Hindlimb muscle (tissue), 1 donor: ENCODE measurements around the gene TNFRSF4. TPM values are rescaled to one million over a fixed set of nuclear protein-coding genes. Genes with fewer than 3 reads are reported as not detected.
"Not testable (repeated sequence)": the region's sequence is repeated elsewhere in the genome, so short reads cannot be mapped to it uniquely, and the experiment has no call there.

Experiments
- DNase-seq: peaks from one replicate; pipeline ENCODE4 v3.0.0-alpha.2; 2013
- polyA plus RNA-seq: library from polyadenylated mRNA; unstranded; fragments of 120-200 nt; gene quantifications from one replicate; pipeline ENCODE4 v1.2.1, GENCODE V29; 2013; ENCODE audit not compliant: insufficient read length

TNFRSF4 gene
- polyA plus RNA-seq, 1 donor = 3.2 TPM

DNA sequence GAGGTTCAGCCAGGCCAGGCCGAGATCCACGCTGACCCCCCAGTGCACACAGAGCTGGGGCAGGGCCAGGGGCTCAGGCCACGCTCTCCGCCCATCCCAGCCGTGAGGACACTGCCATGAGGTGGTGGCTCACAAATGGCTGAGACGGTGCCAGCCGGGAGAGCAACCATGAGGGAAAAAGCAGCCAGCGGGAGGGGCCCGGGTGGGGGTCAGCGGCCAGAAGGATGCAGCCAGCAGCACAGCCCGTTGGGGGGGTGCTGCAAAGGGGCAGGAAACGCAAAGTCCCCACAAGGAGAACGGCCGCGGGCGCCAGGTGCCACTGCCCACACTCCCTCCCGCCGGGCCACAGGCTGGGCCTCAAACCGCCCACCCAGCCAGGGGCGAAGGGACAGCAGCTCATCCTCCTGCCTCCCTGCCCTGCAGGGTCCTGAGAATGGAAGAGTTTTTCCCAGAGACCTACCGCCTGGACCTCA is 32.0 kb downstream of the TNFRSF4 start:
- no peak for DNase-seq

DNA sequence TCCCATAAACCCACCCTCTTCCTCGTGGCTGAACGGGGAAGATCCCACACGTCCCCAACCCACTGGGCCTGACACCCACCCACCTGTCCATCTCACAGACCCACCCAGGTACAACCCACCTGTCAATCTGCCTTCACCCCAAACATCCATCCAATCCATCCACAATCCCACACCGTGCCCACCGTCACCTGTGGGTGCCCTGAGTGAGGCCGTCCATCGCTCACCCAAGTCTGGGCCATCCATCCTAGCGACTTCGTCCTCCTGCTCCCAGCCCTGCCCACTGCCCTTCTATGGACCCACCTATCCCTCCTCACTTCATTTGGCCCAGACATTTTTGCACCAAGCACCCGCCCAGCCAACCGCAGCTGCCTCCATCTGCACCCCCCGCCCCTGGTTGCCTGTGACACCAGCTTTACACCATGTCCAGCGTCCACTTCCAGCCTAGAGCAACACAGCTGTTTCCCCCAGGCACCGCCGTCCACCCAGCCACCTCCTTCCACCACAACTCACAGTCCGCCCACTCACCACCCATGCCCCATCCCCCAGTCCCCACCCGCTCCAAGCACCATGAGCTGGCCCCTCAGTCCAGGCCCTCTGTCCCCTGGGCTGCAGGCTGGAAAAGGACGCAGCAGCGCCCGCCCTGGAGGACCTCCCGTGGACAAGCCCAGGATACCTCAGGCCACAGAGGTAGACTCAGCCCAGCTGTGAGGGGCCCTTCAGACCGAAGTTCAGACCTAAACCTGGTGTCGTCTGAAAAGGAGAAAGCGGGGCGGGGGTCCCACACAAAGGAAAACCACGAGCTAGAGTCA is 32.6 kb downstream of the TNFRSF4 start:
- DNase-seq = no peak

GRCh38 chr1:1179983-1180861 is 33.7 kb downstream of the TNFRSF4 start:
- DNase-seq = no peak

DNA sequence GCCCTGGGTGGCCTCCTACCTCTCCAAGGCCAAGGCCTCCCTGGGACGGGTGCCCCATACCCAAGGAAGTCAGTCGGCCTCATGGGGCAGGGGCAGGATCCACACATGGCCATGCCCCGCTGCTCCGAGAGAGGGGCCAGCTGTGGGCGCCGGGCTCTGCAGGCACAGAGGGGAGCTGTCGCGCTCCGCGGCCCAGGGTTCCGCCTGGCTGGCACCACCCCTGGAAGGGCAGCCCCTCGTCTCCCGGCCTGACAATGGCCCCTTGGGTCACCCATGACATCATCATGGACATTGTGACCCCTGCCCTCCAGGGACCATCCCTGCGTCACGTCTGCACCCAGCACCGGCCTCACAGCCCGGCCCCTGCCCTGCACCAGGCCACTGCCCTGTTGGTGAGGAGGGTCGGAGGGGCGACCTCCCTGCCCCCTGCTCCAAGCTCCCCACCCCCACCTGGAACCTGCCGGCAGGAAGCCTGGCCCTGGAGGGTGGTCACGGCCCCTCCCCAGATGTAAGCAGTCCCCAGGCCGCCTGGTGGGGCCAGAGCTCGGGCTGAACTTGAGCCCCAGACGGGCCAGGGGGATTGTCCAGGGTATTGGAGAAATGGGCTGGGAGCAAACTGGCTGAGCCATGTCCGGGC is 34.5 kb downstream of the TNFRSF4 start:
- no peak for DNase-seq

DNA sequence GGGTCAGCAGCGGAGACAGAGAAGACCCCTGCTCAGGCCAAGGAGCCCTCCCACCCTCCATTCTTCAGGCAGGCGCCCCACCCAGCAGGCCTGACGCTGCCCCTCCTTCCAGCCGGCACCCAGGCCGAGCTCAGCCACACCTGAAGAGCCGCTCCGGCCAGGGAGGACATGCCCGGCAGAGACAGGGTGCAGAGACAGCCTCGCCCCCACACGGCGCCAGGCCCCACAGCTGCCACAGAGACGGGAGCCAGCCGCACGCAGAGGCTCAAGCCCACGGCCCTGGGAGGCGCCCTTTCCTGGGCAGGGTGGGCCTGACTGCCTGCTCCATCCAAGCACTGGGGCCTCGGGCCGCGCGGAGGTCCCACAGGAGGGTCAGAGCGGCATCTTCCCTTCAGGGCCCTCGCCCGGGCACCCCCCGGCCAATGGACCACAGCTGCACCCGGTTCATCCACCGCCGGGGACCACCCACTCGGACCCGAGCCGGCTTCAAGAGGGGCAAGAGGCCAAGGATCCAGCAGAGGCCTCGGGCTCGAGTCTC is 35.1 kb downstream of the TNFRSF4 start:
- DNase-seq = no peak

DNA sequence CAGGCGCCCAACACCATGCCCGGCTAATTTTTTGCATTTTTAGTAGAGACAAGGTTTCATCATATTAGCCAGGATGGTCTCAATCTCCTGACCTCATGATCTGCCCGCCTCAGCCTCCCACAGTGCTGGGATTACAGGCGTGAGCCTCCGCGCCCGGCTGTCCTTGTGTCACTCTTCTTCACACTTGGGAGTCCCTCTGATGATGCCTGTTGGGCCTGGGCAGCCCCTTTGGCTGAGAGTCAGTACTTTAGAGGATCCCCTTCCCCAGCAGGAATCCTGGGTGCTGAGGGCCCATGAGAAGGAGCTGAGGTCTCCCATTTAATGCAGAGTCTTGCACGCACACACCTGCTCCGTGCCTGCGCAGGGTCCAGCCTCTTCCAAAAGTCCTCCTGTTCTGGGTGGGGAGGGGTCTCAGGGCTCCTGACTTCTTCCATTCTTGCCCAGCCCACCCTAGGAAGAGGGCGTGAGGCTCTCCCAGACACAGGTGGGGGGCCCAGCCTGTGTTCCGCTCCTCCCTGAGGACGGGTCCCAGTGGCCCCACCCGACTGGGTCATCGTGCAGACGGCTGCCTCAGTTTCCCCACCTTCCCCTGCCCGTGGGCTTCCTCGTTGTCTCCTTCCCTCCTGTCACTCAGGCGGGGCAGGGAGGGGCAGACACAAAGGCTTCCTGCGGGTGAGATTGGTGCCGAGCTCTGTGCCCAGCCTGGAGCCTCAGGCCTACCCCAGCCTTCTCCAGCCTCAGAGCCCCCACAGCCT is 36.3 kb downstream of the TNFRSF4 start:
- DNase-seq = no peak

DNA sequence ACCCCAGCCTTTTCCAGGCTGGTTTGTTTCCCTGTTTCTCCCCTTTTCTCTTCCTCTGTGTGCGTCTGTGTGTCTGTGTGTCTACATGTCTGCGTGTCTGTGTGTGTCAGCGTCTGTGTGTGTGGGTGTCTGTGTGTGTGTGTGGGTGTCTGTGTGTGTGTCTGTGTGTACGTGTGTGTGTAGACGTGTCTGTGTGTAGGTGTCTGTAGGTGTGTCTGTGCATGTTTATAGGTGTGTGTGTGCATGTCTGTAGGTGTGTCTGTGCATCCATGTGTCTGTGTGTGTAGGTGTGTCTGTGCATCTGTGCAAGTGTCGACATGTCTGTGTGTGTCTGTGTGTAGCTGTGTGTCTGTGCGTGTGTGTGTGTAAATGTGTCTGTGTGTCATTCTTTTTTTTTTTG is 37.0 kb downstream of the TNFRSF4 start:
- no peak for DNase-seq

DNA sequence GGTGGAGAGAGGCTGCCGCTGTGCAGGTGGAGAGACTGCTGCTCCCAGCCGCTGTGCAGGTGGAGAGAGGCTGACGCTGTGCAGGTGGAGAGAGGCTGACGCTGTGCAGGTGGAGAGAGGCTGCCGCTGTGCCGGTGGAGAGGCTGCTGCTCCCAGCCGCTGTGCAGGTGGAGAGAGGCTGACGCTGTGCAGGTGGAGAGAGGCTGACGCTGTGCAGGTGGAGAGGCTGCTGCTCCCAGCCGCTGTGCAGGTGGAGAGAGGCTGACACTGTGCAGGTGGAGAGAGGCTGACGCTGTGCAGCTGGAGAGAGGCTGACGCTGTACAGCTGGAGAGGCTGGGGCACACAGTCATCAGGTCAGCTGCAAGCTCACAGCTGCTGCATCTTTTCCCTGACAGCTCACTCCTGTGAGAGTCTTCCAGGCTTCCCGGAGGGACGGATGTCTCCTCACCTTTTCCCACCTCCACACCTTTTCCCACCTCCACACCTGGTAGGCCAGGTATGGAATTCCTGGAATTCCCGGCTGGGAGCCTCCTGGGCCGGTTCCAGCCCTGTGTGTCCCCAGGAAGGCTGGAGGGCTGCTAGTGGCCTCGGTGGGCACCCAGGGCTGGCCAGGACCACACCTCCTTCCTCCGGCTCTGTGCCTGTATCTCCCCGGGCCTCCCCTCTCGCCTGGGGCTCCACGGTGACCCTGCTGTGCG is 37.7 kb downstream of the TNFRSF4 start:
- not testable (repeated sequence) for DNase-seq

- no peak for DNase-seq
These were observed 38.5 kb downstream of the TNFRSF4 start for GRCh38 chr1:1175221-1176062.

GRCh38 chr1:1173793-1174415 is 40.0 kb downstream of the TNFRSF4 start, which contains the start of gene TTLL10:
Gene TTLL10 (plus strand): TSS chr1:1173880. CDS start chr1:1179216, 5,336 bp downstream.
- DNase-seq = no peak

DNA sequence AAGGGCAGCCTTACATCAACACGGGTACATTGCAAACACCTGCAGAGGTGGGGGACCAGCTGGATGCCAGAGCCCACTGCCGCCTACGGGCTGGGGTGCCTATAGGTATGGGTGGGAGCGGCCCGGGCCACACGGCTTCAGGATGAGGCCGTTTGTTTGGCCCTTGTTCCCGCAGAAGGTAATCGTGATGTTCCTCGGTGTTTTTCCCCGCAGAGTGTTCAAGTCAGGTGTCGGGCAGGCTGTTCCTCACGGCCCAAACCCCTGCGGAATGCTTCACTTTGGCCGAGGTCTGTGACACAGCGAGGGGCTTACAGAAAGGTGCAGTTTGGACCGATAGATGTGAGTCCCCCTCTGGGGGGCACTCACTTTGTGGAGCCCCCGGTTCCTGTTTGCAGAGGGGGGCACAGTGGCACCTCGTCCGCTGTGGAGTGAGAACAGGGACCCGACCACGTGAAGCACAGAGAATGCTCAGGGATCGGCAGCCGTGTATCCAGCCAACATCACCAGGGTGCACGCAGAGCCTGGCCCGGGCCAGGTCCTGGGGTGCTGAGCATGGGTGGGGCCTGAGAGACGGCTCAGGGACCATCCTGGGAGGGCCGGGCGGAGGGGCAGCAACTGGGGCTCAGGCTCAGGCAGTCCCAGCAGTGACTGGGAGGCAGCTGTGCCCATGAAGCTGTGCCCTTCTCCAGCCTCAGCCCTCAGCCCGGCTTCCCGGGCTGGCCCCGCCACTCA is 40.7 kb downstream of the TNFRSF4 start:
- no peak for DNase-seq

GRCh38 chr1:1171546-1172340 is 42.2 kb downstream of the TNFRSF4 start:
- no peak for DNase-seq

- DNase-seq = no peak
These were observed 42.8 kb downstream of the TNFRSF4 start for GRCh38 chr1:1171161-1171545.

- no peak for DNase-seq
These were observed 43.5 kb downstream of the TNFRSF4 start for GRCh38 chr1:1170215-1171091.

DNA sequence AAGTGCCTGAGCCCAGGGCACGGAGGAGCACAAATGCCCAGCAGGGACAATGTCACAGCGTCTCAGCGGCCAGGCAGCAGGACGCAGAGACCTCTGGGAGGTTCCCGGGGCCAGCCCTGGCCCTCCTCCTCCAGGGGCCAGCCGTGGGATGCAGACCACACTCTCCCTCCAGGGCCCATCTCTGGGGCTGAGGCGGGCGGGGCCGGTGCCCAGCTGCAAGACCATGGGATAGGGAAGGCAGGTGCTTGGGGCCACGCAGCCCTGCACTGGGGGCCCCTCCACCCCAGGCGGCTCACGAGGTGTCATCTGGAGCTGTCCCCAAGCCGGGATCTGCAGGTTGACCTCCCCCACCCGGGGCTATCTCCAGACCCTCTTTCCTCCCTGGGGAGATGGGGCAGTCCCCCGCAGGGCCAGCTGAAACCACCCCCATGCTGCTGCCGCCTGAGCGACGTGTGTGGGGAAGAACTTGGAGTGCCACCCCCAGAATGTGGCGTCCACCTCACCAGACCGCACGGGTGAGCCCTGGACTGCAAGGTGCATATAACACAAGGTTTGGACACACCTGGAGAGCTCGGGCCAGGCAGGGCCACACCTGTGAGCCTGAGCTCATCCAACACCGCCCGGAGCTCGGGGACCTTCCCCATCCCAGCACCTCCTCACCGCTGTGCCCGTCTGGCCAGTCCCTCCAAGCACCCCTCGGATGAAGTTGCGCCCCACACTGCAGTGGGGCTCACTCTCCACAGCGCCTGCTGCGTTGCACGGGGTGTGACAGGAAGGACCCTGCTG is 44.3 kb downstream of the TNFRSF4 start:
- DNase-seq = no peak
